GM12878 (cell line): ENCODE data around the gene CCNDBP1. TPM values are rescaled to one million over a fixed set of nuclear protein-coding genes. Genes with fewer than 3 reads are reported as not detected.

Source experiments
- ATAC-seq: fragments of 200-7000 bp; cut with Tn5 transposase; 3 replicates; pipeline ENCODE4 v1.9.1; 2020; ENCODE audit warnings: mild to moderate bottlenecking, moderate library complexity
- BruUV-seq: library from RNA; stranded (reverse); fragments of 400-500 nt; replicated peaks from 2 replicates; lab custom pipeline; 2021; lab: Mats Ljungman, UMichigan
- CTCF ChIA-PET: fragments of 300-600 bp; sonication (Branson Sonifier 250); formaldehyde crosslinking; extraction: SDS; loops from one replicate; lab custom pipeline; 2021; ENCODE audit warnings: inconsistent platforms; lab: Yijun Ruan, JAX
- POLR2A ChIA-PET: fragments of 350-600 bp; formaldehyde crosslinking; extraction: SDS; loops from one replicate; lab custom pipeline; 2021; ENCODE audit warnings: inconsistent platforms; lab: Charles Lee
- RAD21 ChIA-PET: fragments of 300-600 bp; sonication (Branson Sonifier 250); formaldehyde crosslinking; loops from one replicate; lab custom pipeline; 2023; ENCODE audit warnings: antibody characterized with exemption; ENCODE audit not compliant: unreplicated experiment; lab: Charles Lee
- SMC1A ChIA-PET: fragments of 300-600 bp; sonication (Branson Sonifier 250); formaldehyde crosslinking; loops from one replicate; lab custom pipeline; 2023; ENCODE audit not compliant: unreplicated experiment, uncharacterized antibody; lab: Charles Lee
- DNase-seq: peaks from one replicate; pipeline ENCODE4 v3.0.0-alpha.2; 2011; ENCODE audit warnings: low read depth, low spot score
- FAIRE-seq: peaks from 3 replicates; lab custom pipeline; 2011; peaks lifted over from hg19 to GRCh38; lab: Jason Lieb, UNC
- H2AFZ ChIP-seq: 2 replicates; pipeline ENCODE4 v1.6.0; 2011; ENCODE audit warnings: low read depth, low read length, control low read depth; ENCODE audit not compliant: control insufficient read depth
- H3K27ac ChIP-seq: 2 replicates; pipeline ENCODE4 v1.5.1; 2011; ENCODE audit warnings: control low read depth; ENCODE audit not compliant: control insufficient read depth, insufficient read depth
- H3K27me3 ChIP-seq, 2 experiments: replicated peaks in 1 of 2; 2 replicates each; pipeline versions ENCODE4 v1.6.0 to v1.6.1; 2011; ENCODE audit warnings: low read length in 1 of 2; ENCODE audit not compliant: control insufficient read depth in 2 of 2, insufficient read depth in 2 of 2
- H3K36me3 ChIP-seq, 2 experiments: 2 replicates each; pipeline ENCODE4 v1.5.1; 2011; ENCODE audit warnings: low read length in 1 of 2; ENCODE audit not compliant: control insufficient read depth in 2 of 2, insufficient read depth in 2 of 2
- H3K4me1 ChIP-seq: 2 replicates; pipeline ENCODE4 v1.6.1; 2011; ENCODE audit warnings: mild to moderate bottlenecking, low read length, moderate library complexity, mixed read lengths; ENCODE audit not compliant: control insufficient read depth, insufficient read depth
- H3K4me2 ChIP-seq: 2 replicates; pipeline ENCODE4 v1.6.0; 2011; ENCODE audit warnings: control low read depth; ENCODE audit not compliant: control insufficient read depth, insufficient read depth
- H3K4me3 ChIP-seq: fragments of 200-600 bp; sonication (generic); 2 replicates; pipeline ENCODE4 v1.5.1; 2016
- H3K79me2 ChIP-seq: 2 replicates; pipeline ENCODE4 v1.6.0; 2011; ENCODE audit warnings: low read length; ENCODE audit not compliant: control insufficient read depth, insufficient read depth
- H3K9ac ChIP-seq: 2 replicates; pipeline ENCODE4 v1.8.0; 2011; ENCODE audit warnings: low read length, control low read depth, mixed read lengths; ENCODE audit not compliant: control insufficient read depth, insufficient read depth
- H3K9me3 ChIP-seq: replicated peaks from 3 replicates; pipeline ENCODE4 v1.5.1; 2011; ENCODE audit warnings: mild to moderate bottlenecking, low read length; ENCODE audit not compliant: control insufficient read depth, insufficient read depth
- H4K20me1 ChIP-seq: 2 replicates; pipeline ENCODE4 v1.6.0; 2011; ENCODE audit not compliant: control insufficient read depth, insufficient read depth
- CBX3 ChIP-seq: fragments of 200-600 bp; sonication (generic); IDR thresholded peaks from 2 replicates; pipeline ENCODE4 v1.6.1; 2016; ENCODE audit warnings: low read depth, borderline replicate concordance
- HDAC6 ChIP-seq: fragments of 200-600 bp; sonication (generic); IDR thresholded peaks from one replicate; pipeline ENCODE4 v1.8.0; 2017; ENCODE audit warnings: antibody characterized with exemption; ENCODE audit not compliant: unreplicated experiment
- NRF1 ChIP-seq: conservative IDR thresholded peaks from 2 replicates; pipeline ENCODE4 v1.6.1; 2011; ENCODE audit warnings: mild to moderate bottlenecking, low read depth, low read length, improper control_type of control experiment
- SIX5 ChIP-seq: IDR thresholded peaks from 2 replicates; pipeline ENCODE4 v1.6.1; 2011; ENCODE audit warnings: mild to moderate bottlenecking, low read depth, low read length, moderate library complexity; ENCODE audit not compliant: severe bottlenecking
- SREBF1 ChIP-seq: IDR thresholded peaks from 2 replicates; pipeline ENCODE4 v1.6.1; 2012; ENCODE audit warnings: mild to moderate bottlenecking, low read length
- ZBTB11 ChIP-seq: fragments of 450-650 bp; formaldehyde crosslinking; IDR thresholded peaks from 2 replicates; pipeline ENCODE4 v1.5.0; 2022; ENCODE audit warnings: mild to moderate bottlenecking, missing genetic modification characterization
- ZNF274 ChIP-seq: IDR thresholded peaks from one replicate; pipeline ENCODE4 v1.8.0; 2011; ENCODE audit not compliant: insufficient read length, insufficient read depth
- ZSCAN29 ChIP-seq: fragments of 450-650 bp; IDR thresholded peaks from 2 replicates; pipeline ENCODE4 v1.6.1; 2017; ENCODE audit warnings: mild to moderate bottlenecking, moderate library complexity
- WGBS: methylation state at CpG from one replicate; pipeline ENCODE4 v1.1.6; 2016; ENCODE audit warnings: low lambda C conversion rate; ENCODE audit not compliant: insufficient replicate concordance, insufficient coverage; ENCODE audit errors: missing lambda C conversion rate; 5-methylcytosine and 5-hydroxymethylcytosine counted together
- in situ Hi-C: fragments of 300-500 bp; cut with MboI; formaldehyde crosslinking; loops from 9 replicates; pipeline ENCODE4 v1.14.3; 2018; ENCODE audit warnings: mixed read lengths
- intact Hi-C: fragments of 100-400 bp; cut with micrococcal nuclease; formaldehyde crosslinking; loops from one replicate; pipeline ENCODE4 v1.14.2; 2022; ENCODE audit not compliant: unreplicated experiment
- polyA plus RNA-seq, 11 experiments: library from polyadenylated mRNA; depleted of rRNA in 4 of 11; unstranded in 6 of 11; stranded (reverse) in 5 of 11; fragments of >200 nt; fragmentation: Nextera tagmentation in 4 of 11; fragmentation: Illumina TruSeq in 1 of 11; extraction: Ambion mirVana in 4 of 11; extraction: Trizol in 1 of 11; gene quantifications; 1 replicate in 1 of 11; 2 replicates in 10 of 11; pipeline versions ENCODE4 v1.2.1 to v1.2.3, GENCODE V29; 2011 to 2016; ENCODE audit warnings: inconsistent platforms in 2 of 11, missing spikeins in 2 of 11, low read depth in 1 of 11
- total RNA-seq, 4 experiments: library from RNA; depleted of rRNA in 3 of 4; stranded (reverse); fragments of >200 nt in 3 of 4; fragmentation: Illumina TruSeq in 1 of 4; extraction: Trizol in 1 of 4; gene quantifications; 2 replicates each; pipeline versions ENCODE4 v1.2.1 to v1.2.3, GENCODE V29; 2013 to 2021
- TF ChIP-seq, protein P1 (sequence below): IDR thresholded peaks from 2 replicates; pipeline ENCODE4 v1.6.1; 2011; ENCODE audit warnings: borderline replicate concordance, low read depth, mild to moderate bottlenecking, moderate library complexity, low read length; ENCODE audit not compliant: insufficient read depth, poor library complexity, severe bottlenecking

CCNDBP1 gene
- total and polyA plus RNA-seq, 10 of the 15 experiments (the other 5 are each of a cell fraction or from before 2014, with no cell fraction given), result 30.1 to 86.7 (median 42.2) TPM

DNA sequence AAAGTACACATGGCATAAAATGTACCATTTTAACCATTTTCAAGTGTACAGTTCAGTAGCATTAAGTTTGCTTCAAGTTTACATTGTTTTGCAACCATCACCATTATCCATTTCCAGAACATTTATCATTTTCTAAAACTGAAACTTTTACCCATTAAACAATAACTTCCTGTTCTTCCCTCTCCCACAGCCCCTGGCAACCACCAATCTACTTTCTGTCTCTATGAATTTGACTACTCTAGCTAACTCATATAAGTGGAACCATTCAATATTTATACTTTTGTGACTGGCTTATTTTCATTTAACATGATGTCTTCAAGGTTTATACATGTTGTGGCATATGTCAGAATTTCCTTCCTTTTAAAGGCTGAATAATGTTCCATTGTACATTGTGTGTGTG lies 31.9 kb upstream of the CCNDBP1 start:
- H3K79me2 ChIP-seq, result no peaks in the 10 kb centered on the region
- H3K36me3 ChIP-seq, result peaks cover 0 to 10% of the 10 kb centered on the region in 2 experiments; a peak in 2 of 4 replicates
- no peaks in the 10 kb centered on the region for H3K9me3 ChIP-seq
- intact Hi-C loops (no loop called here), in situ Hi-C loops (no loop called here)
- H3K4me1 ChIP-seq, result no peaks in the 10 kb centered on the region
- RAD21 ChIA-PET, result interaction anchor here (0.6 kb wide), 1 partner anchor 21 kb away, joined by 3 read pairs; no protein-coding TSS in a partner anchor
- ATAC-seq (peak; percentile 32; the same call in 2 of the 3 replicates), FAIRE-seq (peak; percentile 38), DNase-seq (no peak)
- H3K4me3 ChIP-seq, result no peak overlapping the region
- H3K9ac ChIP-seq, result no peak overlapping the region
- H2AFZ ChIP-seq, result no peak overlapping the region
- H3K27ac ChIP-seq, result no peak overlapping the region
- SMC1A ChIA-PET, result no interaction called here
- POLR2A ChIA-PET, result no interaction called here
- no peaks in the 10 kb centered on the region for H3K27me3 ChIP-seq
- TF ChIP-seq NRF1, result no peak
- TF ChIP-seq, protein P1, sequence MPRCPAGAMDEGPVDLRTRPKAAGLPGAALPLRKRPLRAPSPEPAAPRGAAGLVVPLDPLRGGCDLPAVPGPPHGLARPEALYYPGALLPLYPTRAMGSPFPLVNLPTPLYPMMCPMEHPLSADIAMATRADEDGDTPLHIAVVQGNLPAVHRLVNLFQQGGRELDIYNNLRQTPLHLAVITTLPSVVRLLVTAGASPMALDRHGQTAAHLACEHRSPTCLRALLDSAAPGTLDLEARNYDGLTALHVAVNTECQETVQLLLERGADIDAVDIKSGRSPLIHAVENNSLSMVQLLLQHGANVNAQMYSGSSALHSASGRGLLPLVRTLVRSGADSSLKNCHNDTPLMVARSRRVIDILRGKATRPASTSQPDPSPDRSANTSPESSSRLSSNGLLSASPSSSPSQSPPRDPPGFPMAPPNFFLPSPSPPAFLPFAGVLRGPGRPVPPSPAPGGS, result no peak
- no peak overlapping the region for H3K4me2 ChIP-seq
- no peaks in the 10 kb centered on the region for H4K20me1 ChIP-seq
- CTCF ChIA-PET, result interaction anchor here (1.7 kb wide), 1 partner anchor 132 kb away, joined by 4 read pairs; no protein-coding TSS in a partner anchor
- no TSS peak for BruUV-seq

- in situ Hi-C loops (no loop called here), intact Hi-C loops (no loop called here)
- H3K4me3 ChIP-seq, result no peak overlapping the region
- H3K4me1 ChIP-seq, result no peaks in the 10 kb centered on the region
- DNase-seq, result no peak
- peaks cover 0 to 5% of the 10 kb centered on the region in 2 experiments for H3K36me3 ChIP-seq
- no peak overlapping the region for H3K27ac ChIP-seq
- RAD21 ChIA-PET, result no interaction called here
- no peak overlapping the region for H2AFZ ChIP-seq
- ATAC-seq, result no peak
- WGBS, result 100% methylated on average over 1 of the region's 2 CpGs
- no peaks in the 10 kb centered on the region for H3K27me3 ChIP-seq
- SMC1A ChIA-PET, result interaction anchor here (1.1 kb wide), 1 partner anchor 9 kb away, joined by 4 read pairs; no protein-coding TSS in a partner anchor
- BruUV-seq, result no TSS peak
- FAIRE-seq, result peak; percentile 23
- no peak for TF ChIP-seq ZNF274
- no peak for TF ChIP-seq SREBF1
- no peak for TF ChIP-seq ZSCAN29
- no peak for TF ChIP-seq SIX5
- TF ChIP-seq CBX3, result no peak
- no peak for TF ChIP-seq ZBTB11 (CRISPR knock-in tag)
- TF ChIP-seq HDAC6, result no peak
- TF ChIP-seq, all 136 proteins: peak for 0
- Histone ChIP-seq H4K20me1 (no peaks in the 10 kb centered on the region), H3K79me2 (no peaks in the 10 kb centered on the region), H3K9ac (no peak overlapping the region), H3K9me3 (no peaks in the 10 kb centered on the region), H3K4me2 (no peak overlapping the region)
- ChIA-PET POLR2A (interaction anchor here (0.6 kb wide), 1 partner anchor 16 kb away, joined by 3 read pairs; no protein-coding TSS in a partner anchor), CTCF (no interaction called here)
Observed at GRCh38 chr15:43165801-43166325, 19.3 kb upstream of the CCNDBP1 start.
